Measurements from ENCODE around the gene CEMIP. TPM values are rescaled to one million over a fixed set of nuclear protein-coding genes. Genes with fewer than 3 reads are reported as not detected.

CEMIP gene
- total and polyA plus RNA-seq, 2 of the 8 experiments (the other 6 are each of a cell fraction or from before 2014, with no cell fraction given), result 0.11 to 0.60 TPM

DNA sequence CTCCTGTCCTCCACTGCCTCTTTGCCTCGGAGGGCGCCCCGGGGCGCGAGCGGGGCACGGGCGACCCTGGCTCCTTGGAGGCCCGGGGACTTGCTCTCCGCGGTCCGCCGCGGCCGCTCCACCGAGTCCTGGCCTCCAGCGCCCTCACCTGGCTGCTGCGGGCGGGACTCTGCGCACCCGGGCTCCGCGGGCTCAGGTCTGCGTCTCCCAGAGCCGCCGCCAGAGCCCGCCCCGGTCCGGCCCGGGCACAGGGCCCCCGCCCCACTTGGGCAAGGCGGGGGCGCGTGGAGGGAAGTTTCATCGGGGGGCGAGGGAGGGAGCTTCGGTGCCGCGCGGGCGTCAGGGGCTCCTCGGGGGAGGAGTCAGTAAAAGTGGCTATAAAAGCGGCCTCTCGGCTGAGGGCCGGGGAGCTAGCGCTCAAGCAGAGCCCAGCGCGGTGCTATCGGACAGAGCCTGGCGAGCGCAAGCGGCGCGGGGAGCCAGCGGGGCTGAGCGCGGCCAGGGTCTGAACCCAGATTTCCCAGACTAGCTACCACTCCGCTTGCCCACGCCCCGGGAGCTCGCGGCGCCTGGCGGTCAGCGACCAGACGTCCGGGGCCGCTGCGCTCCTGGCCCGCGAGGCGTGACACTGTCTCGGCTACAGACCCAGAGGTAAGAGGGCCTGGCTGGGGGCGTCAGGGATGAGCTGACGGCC lies at the start of gene CEMIP (continued):
- TF ChIP-seq CEBPB (IDR thresholded peaks at IDR 0.05; ENCODE audit: low read depth, low read length), result 0 out of 2 replicates have a peak, but pooled peaks have one; percentile 8
- no peak for TF ChIP-seq RNF2 (IDR thresholded peaks at IDR 0.05; ENCODE audit: borderline replicate concordance, low read depth, low read length, missing control alignments, poor library complexity, severe bottlenecking)
- no peak for TF ChIP-seq POLR2A (IDR thresholded peaks at IDR 0.05; ENCODE audit: control extremely low read depth in 1 of 2, low read depth in 2 of 2, low read length in 2 of 2)
- TF ChIP-seq, protein P1, sequence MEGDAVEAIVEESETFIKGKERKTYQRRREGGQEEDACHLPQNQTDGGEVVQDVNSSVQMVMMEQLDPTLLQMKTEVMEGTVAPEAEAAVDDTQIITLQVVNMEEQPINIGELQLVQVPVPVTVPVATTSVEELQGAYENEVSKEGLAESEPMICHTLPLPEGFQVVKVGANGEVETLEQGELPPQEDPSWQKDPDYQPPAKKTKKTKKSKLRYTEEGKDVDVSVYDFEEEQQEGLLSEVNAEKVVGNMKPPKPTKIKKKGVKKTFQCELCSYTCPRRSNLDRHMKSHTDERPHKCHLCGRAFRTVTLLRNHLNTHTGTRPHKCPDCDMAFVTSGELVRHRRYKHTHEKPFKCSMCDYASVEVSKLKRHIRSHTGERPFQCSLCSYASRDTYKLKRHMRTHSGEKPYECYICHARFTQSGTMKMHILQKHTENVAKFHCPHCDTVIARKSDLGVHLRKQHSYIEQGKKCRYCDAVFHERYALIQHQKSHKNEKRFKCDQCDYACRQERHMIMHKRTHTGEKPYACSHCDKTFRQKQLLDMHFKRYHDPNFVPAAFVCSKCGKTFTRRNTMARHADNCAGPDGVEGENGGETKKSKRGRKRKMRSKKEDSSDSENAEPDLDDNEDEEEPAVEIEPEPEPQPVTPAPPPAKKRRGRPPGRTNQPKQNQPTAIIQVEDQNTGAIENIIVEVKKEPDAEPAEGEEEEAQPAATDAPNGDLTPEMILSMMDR (IDR thresholded peaks at IDR 0.05; ENCODE audit: control extremely low read depth in 1 of 3, insufficient read depth in 1 of 3, low read depth in 1 of 3, low read length in 3 of 3), result peak; percentile 75 to 99 (median 88)
- no peak for TF ChIP-seq NRF1 (IDR thresholded peaks at IDR 0.05; ENCODE audit: low read depth, low read length)
- peak; percentile 68 for TF ChIP-seq KDM4A (IDR thresholded peaks at IDR 0.05; ENCODE audit: low read depth, low read length, severe bottlenecking)
- TF ChIP-seq KDM1A (IDR thresholded peaks at IDR 0.05; ENCODE audit: borderline replicate concordance, low read length), result no peak
- TF ChIP-seq, protein P2, sequence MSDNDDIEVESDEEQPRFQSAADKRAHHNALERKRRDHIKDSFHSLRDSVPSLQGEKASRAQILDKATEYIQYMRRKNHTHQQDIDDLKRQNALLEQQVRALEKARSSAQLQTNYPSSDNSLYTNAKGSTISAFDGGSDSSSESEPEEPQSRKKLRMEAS (IDR thresholded peaks at IDR 0.05), result peak; percentile 5; the same call in 1 of the 2 replicates
- peak; percentile 7; the same call in 1 of the 2 replicates for TF ChIP-seq BACH1 (IDR thresholded peaks at IDR 0.05; ENCODE audit: low read length)
- peak; percentile 91 to 94 for TF ChIP-seq RAD21 (IDR thresholded peaks at IDR 0.05 in 1 of 2, conservative IDR thresholded peaks at IDR 0.05 in 1 of 2; ENCODE audit: low read depth in 2 of 2, low read length in 2 of 2)
- TF ChIP-seq, protein P3, sequence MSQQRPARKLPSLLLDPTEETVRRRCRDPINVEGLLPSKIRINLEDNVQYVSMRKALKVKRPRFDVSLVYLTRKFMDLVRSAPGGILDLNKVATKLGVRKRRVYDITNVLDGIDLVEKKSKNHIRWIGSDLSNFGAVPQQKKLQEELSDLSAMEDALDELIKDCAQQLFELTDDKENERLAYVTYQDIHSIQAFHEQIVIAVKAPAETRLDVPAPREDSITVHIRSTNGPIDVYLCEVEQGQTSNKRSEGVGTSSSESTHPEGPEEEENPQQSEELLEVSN (IDR thresholded peaks at IDR 0.05), result no peak
- TF ChIP-seq TAF1 (IDR thresholded peaks at IDR 0.05; ENCODE audit: low read depth, low read length), result peak; percentile 58
- no peak for TF ChIP-seq BRCA1 (IDR thresholded peaks at IDR 0.05; ENCODE audit: low read depth, low read length)
- peak; percentile 63 for TF ChIP-seq TAF7 (optimal IDR thresholded peaks at IDR 0.05; ENCODE audit: borderline replicate concordance, low read depth, low read length)
- TF ChIP-seq NANOG (IDR thresholded peaks at IDR 0.05; ENCODE audit: insufficient read depth, low read depth, low read length, poor library complexity, severe bottlenecking), result no peak
- 0 out of 4 replicates have a peak, but pooled peaks of 1 of the 2 experiments have one; percentile 1 for TF ChIP-seq HDAC2 (IDR thresholded peaks at IDR 0.05; ENCODE audit: borderline replicate concordance in 1 of 2, low read depth in 2 of 2, low read length in 2 of 2)
